A673 (cell line): ENCODE measurements around the gene HDX. TPM values are rescaled to one million over a fixed set of nuclear protein-coding genes. Genes with fewer than 3 reads are reported as not detected.

Experiments used
- BruUV-seq: library from RNA; stranded (reverse); fragments of 400-500 nt; replicated peaks from 2 replicates; lab custom pipeline; 2021; lab: Mats Ljungman, UMichigan
- CTCF ChIA-PET: fragments of 300-600 bp; sonication (Branson Sonifier 250); formaldehyde crosslinking; loops from one replicate; lab custom pipeline; 2022; ENCODE audit warnings: antibody characterized with exemption; lab: Charles Lee
- POLR2A ChIA-PET: fragments of 300-600 bp; sonication (Branson Sonifier 250); formaldehyde crosslinking; loops from one replicate; lab custom pipeline; 2022; ENCODE audit warnings: antibody characterized with exemption; ENCODE audit not compliant: low non-redundant PET; lab: Charles Lee
- DNase-seq: peaks from one replicate; pipeline ENCODE4 v3.0.0-alpha.2; 2015; ENCODE audit warnings: low spot score
- H3K27ac ChIP-seq: fragments of 200-600 bp; sonication (generic); 2 replicates; pipeline ENCODE4 v1.5.1; 2016; ENCODE audit warnings: mixed run types, low read depth, mild to moderate bottlenecking, mixed read lengths, antibody characterized with exemption, low read length; ENCODE audit not compliant: poor library complexity, severe bottlenecking
- H3K27me3 ChIP-seq: fragments of 200-600 bp; sonication (generic); replicated peaks from 2 replicates; pipeline ENCODE4 v1.6.1; 2017; ENCODE audit warnings: mixed run types, low read depth, mild to moderate bottlenecking, mixed read lengths, antibody characterized with exemption, low read length; ENCODE audit not compliant: insufficient read depth, poor library complexity
- H3K36me3 ChIP-seq: fragments of 200-600 bp; sonication (generic); 2 replicates; pipeline ENCODE4 v1.6.1; 2016; ENCODE audit warnings: mixed run types, mild to moderate bottlenecking, mixed read lengths, antibody characterized with exemption, low read length; ENCODE audit not compliant: insufficient read depth, poor library complexity, severe bottlenecking
- H3K4me1 ChIP-seq: fragments of 200-600 bp; sonication (generic); 2 replicates; pipeline ENCODE4 v1.6.1; 2017; ENCODE audit warnings: mixed run types, mild to moderate bottlenecking, mixed read lengths, antibody characterized with exemption, low read length; ENCODE audit not compliant: insufficient read depth, poor library complexity, severe bottlenecking
- H3K4me3 ChIP-seq: fragments of 200-600 bp; sonication (generic); 2 replicates; pipeline ENCODE4 v1.5.1; 2016; ENCODE audit warnings: low read depth, mixed run types, mild to moderate bottlenecking, mixed read lengths, low read length; ENCODE audit not compliant: poor library complexity, severe bottlenecking
- H3K9me3 ChIP-seq: fragments of 200-600 bp; sonication (generic); 2 replicates; pipeline ENCODE4 v1.6.1; 2016; ENCODE audit warnings: mixed run types, low read depth, mild to moderate bottlenecking, mixed read lengths, antibody characterized with exemption, low read length; ENCODE audit not compliant: poor library complexity, severe bottlenecking
- EZH2 ChIP-seq: fragments of 200-600 bp; sonication (generic); IDR thresholded peaks from 2 replicates; pipeline ENCODE4 v1.6.1; 2017; ENCODE audit warnings: borderline replicate concordance, low read depth, mild to moderate bottlenecking, mixed read lengths, antibody characterized with exemption, low read length; ENCODE audit not compliant: poor library complexity, severe bottlenecking
- intact Hi-C: fragments of 100-400 bp; cut with micrococcal nuclease; formaldehyde crosslinking; loops from one replicate; pipeline ENCODE4 v1.10.0; 2022; ENCODE audit not compliant: unreplicated experiment
- total RNA-seq: library from RNA; stranded (reverse); gene quantifications from 2 replicates; pipeline ENCODE4 v1.2.3, GENCODE V29; 2021
- TF ChIP-seq, protein P1 (sequence below): fragments of 300-800, 200-600 bp; sonication (generic); conservative IDR thresholded peaks from 2 replicates; pipeline ENCODE4 v1.5.1; 2017; ENCODE audit warnings: low read depth, mild to moderate bottlenecking, antibody characterized with exemption, low read length, moderate library complexity, mixed read lengths

The HDX gene
- total RNA-seq, 1 experiment from 2014 or later: not detected

DNA sequence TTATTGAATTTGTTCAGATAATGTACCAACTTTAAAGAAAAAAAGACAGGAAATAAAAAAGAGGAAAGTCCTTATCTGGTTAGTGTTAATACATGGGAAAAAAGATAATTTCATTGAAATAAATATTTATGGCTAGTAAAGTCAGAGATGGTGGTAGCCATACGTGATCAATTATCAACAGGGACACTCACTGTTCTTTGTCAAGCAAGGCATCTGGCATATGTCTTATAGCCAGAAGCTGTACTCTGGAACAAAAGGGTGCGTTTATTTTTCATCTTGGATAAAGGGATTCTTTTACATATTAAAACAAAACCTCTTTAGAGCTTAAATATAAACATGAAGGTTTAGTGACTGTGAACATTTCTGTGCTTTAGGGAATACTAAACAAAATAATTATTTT, 26.7 kb downstream of the HDX start:
- no peak for DNase-seq
- no peak for TF ChIP-seq EZH2
- TF ChIP-seq, protein P1, sequence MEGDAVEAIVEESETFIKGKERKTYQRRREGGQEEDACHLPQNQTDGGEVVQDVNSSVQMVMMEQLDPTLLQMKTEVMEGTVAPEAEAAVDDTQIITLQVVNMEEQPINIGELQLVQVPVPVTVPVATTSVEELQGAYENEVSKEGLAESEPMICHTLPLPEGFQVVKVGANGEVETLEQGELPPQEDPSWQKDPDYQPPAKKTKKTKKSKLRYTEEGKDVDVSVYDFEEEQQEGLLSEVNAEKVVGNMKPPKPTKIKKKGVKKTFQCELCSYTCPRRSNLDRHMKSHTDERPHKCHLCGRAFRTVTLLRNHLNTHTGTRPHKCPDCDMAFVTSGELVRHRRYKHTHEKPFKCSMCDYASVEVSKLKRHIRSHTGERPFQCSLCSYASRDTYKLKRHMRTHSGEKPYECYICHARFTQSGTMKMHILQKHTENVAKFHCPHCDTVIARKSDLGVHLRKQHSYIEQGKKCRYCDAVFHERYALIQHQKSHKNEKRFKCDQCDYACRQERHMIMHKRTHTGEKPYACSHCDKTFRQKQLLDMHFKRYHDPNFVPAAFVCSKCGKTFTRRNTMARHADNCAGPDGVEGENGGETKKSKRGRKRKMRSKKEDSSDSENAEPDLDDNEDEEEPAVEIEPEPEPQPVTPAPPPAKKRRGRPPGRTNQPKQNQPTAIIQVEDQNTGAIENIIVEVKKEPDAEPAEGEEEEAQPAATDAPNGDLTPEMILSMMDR: no peak
- no TSS peak for BruUV-seq
- peaks cover 6% of the 10 kb centered on the region for H3K9me3 ChIP-seq
- H3K4me1 ChIP-seq: no peaks in the 10 kb centered on the region
- CTCF ChIA-PET: no interaction called here
- H3K27ac ChIP-seq: no peak overlapping the region
- no peak overlapping the region for H3K4me3 ChIP-seq
- H3K27me3 ChIP-seq: no peaks in the 10 kb centered on the region
- no peaks in the 10 kb centered on the region for H3K36me3 ChIP-seq
- POLR2A ChIA-PET: no interaction called here
- intact Hi-C loops: no loop called here

DNA sequence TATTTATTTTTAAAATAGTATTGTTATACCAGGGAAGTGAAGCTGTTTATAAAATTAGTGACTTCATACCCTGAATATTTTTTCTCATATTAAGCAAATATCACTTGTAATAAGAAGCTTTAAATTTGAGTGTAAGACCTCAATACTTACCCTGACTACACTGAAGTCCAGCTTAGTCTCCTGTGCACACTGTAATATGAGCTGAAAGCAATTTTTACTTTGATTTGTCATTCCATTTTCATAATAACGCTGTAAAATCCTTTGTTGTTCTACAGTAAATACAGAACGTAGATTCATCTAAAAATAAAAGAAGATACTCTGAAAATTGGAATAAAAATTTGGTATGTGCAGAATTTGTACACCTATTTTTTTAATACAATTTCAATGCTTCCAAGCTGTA, 27.2 kb downstream of the HDX start:
- no peak overlapping the region for H3K27ac ChIP-seq
- intact Hi-C loops: no loop called here
- no TSS peak for BruUV-seq
- no peak for DNase-seq
- no peaks in the 10 kb centered on the region for H3K36me3 ChIP-seq
- TF ChIP-seq, protein P1: no peak
- no peak for TF ChIP-seq EZH2
- ChIA-PET CTCF (no interaction called here), POLR2A (no interaction called here)
- no peaks in the 10 kb centered on the region for H3K27me3 ChIP-seq
- peaks cover 6% of the 10 kb centered on the region for H3K9me3 ChIP-seq
- H3K4me1 ChIP-seq: no peaks in the 10 kb centered on the region
- no peak overlapping the region for H3K4me3 ChIP-seq

DNA sequence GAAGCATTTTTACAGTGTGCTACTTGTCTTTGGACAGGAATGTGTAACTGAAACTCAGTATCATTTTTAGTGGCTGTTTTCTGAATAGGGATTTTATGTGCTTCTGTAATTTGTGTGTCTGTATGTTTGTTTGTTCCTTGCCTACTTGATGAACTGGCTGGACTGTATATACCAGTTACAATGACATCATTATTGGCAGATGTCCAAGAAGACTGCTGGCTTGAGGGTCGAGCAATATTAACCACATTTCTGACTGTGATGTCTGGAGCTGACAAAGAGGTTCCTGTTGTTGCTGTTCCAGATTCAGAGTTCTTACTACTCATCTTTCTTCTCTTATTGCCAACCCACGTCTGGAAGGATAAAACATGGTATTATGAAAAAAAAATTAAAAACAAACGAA, 33.0 kb downstream of the HDX start:
- H3K4me3 ChIP-seq: no peak overlapping the region
- H3K4me1 ChIP-seq: no peaks in the 10 kb centered on the region
- no peak for DNase-seq
- intact Hi-C loops: no loop called here
- no peaks in the 10 kb centered on the region for H3K36me3 ChIP-seq
- no peaks in the 10 kb centered on the region for H3K9me3 ChIP-seq
- ChIA-PET POLR2A (no interaction called here), CTCF (no interaction called here)
- H3K27ac ChIP-seq: no peak overlapping the region
- BruUV-seq: no TSS peak
- no peaks in the 10 kb centered on the region for H3K27me3 ChIP-seq
- no peak for TF ChIP-seq EZH2
- TF ChIP-seq, protein P1: no peak
